Measurements from ENCODE around the gene SH3GL1. TPM values are rescaled to one million over a fixed set of nuclear protein-coding genes. Genes with fewer than 3 reads are reported as not detected.

Gene SH3GL1
- total and polyA plus RNA-seq, 12 donors, result 13.1 to 41.8 (median 18.0) TPM

DNA sequence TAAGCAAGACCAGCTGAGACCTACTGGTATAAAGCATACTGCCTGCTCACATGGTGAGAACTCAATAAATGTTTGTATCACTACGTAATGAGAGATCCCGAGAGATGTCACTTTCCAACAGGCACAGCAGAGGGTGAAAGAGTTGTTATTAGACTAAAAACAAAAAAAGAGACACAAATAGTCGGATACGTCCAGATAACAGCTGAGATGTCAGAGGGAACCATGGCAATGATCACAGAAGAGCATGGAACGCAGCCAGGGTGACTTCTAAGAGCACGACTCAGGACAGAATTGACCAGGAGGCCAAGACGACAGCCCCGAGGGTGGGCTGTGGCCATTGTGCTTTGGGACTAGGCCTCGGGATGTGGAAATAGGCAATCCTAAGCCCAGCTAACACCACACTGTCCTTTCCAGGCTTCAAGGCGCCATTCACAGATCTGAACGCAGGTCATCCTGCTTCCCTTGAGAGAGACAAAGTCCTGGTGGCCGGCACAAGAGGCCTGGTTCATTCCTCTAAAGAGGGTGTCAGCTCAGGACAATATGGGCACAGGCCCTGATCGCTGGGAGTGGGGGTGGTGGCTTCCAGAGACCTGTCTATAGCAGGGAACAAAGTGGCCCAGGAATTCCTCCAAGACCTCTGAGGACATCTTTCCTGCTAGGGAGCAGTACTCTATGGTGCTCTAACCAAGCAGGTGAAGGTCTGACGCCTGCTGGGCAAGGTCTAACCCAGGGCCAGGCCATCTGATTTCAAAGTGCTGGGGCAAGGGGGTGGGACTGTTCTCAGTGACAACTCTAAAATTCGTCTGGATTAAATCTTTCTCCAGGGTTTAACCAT is 3.2 kb downstream of the SH3GL1 start:
- Histone ChIP-seq H3K27me3 (no peaks in the 10 kb centered on the region), H3K36me3 (peaks cover 0 to 45% (median 3%) of the 10 kb centered on the region in 9 donors), H3K4me3 (no peak overlapping the region), H3K4me1 (peaks cover 17 to 83% (median 75%) of the 10 kb centered on the region in 9 donors), H3K9me3 (no peaks in the 10 kb centered on the region), H3K27ac (peak overlapping the region in 6 of 10 donors; percentile 18 to 63 (median 41))
- no peak for DNase-seq
- TF ChIP-seq, protein P1, sequence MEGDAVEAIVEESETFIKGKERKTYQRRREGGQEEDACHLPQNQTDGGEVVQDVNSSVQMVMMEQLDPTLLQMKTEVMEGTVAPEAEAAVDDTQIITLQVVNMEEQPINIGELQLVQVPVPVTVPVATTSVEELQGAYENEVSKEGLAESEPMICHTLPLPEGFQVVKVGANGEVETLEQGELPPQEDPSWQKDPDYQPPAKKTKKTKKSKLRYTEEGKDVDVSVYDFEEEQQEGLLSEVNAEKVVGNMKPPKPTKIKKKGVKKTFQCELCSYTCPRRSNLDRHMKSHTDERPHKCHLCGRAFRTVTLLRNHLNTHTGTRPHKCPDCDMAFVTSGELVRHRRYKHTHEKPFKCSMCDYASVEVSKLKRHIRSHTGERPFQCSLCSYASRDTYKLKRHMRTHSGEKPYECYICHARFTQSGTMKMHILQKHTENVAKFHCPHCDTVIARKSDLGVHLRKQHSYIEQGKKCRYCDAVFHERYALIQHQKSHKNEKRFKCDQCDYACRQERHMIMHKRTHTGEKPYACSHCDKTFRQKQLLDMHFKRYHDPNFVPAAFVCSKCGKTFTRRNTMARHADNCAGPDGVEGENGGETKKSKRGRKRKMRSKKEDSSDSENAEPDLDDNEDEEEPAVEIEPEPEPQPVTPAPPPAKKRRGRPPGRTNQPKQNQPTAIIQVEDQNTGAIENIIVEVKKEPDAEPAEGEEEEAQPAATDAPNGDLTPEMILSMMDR (IDR thresholded peaks at IDR 0.05), result no peak
- ATAC-seq, result no peak
- intact Hi-C loops (cut with DNase I), result loop anchor here in 2 of 10 donors (1.0 to 5.0 kb wide), 2 partner anchors 26 to 130 kb away; no protein-coding TSS in a partner anchor
- 52 to 59% methylated on average over 15 of the region's 15 CpGs for WGBS, 2 donors

DNA sequence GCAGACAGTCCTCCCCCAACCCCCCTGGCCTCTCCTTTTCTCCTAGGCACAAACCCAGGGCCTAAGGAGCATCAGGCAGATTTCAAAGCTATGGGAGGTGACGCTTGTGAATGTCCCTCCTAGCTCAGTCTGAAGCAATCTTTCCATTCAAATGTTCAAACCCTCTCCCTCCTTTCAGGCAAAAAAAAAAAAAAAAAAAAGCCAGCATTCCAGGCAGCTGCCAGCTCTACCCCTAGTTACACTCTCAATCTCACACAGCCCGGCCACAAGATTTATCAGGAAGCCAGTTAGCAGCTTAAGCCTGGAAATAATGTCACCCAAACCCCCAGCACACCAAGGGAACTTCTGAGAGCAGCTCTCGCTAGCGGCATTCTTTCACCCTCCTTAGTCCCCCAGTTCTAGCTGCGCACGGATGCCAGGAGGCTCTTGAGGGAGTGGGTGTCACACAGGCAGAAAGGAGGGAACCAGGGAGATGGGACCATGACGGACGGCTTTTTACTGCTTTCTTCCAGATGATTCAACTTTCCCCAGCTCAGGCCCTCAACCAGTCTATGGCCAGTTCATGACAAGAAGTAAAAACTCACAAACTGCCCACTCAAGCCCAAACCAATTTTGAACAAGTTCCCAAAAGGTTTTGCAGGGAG is 6.3 kb downstream of the SH3GL1 start:
- H3K27ac ChIP-seq, result peak overlapping the region in 2 of 10 donors; percentile 15 to 44
- TF ChIP-seq, protein P1 (IDR thresholded peaks at IDR 0.05), result no peak
- no peak overlapping the region for H3K4me3 ChIP-seq
- H3K36me3 ChIP-seq, result peaks cover 0 to 55% (median 3%) of the 10 kb centered on the region in 9 donors
- WGBS, 2 donors, result 43 to 58% methylated on average over 8 of the region's 8 CpGs
- ATAC-seq (no peak), DNase-seq (no peak)
- H3K9me3 ChIP-seq, result no peaks in the 10 kb centered on the region
- no peaks in the 10 kb centered on the region for H3K27me3 ChIP-seq
- intact Hi-C loops (cut with DNase I), result loop anchor here in 1 of 10 donors (2.0 kb wide), 1 partner anchor 19 kb away; no protein-coding TSS in a partner anchor
- peaks cover 43 to 94% (median 84%) of the 10 kb centered on the region in 9 donors for H3K4me1 ChIP-seq

DNA sequence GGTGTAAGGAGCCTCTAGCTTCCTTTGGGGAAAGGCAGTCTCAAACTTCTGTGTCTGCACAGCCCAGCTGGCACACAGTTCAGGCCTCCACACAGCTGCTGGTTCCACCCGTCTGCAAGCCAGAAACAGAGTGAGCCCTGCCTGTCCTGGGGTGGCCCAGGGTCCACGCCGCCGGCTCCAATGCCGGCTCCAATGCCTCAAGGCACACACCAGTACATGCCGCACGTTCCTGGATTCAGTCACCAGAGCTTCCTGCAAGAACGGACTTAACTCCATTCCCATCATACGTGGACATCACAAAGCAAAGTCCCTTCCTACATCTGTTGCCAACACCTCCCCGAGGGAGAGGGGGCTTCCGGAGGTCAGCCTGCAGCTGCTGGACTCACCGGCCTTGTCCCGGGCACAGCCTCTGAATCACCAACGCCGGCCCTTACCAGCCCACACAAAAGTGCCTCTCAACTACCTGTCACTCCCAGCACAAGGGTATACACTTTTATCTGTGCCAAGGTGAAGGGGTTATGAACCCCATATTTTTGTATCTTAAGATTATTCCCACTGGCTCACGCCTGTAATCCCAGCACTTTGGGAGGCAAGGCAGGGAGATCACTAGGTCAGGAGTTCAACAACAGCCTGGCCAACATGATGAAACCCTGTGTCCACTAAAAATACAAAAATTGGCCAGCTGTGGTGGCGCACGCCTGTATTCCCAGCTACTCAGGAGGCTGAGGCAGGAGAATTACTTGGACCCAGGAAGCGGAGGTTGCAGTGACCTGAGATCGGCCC is 8.5 kb downstream of the SH3GL1 start:
- peak; percentile 43 to 69 (median 59) for ATAC-seq
- peak overlapping the region; percentile 41 to 91 (median 80) for H3K27ac ChIP-seq
- TF ChIP-seq, protein P1 (IDR thresholded peaks at IDR 0.05), result no peak
- no peaks in the 10 kb centered on the region for H3K9me3 ChIP-seq
- no peaks in the 10 kb centered on the region for H3K27me3 ChIP-seq
- DNase-seq, result peak; percentile 57 to 70
- intact Hi-C loops (cut with DNase I), result no loop called here
- peaks cover 41 to 90% (median 81%) of the 10 kb centered on the region in 9 donors for H3K4me1 ChIP-seq
- peaks cover 0 to 58% (median 3%) of the 10 kb centered on the region in 9 donors for H3K36me3 ChIP-seq
- WGBS, 2 donors, result 41 to 51% methylated on average over 20 of the region's 20 CpGs
- H3K4me3 ChIP-seq, result peak overlapping the region in 2 of 10 donors; percentile 21 to 27

DNA sequence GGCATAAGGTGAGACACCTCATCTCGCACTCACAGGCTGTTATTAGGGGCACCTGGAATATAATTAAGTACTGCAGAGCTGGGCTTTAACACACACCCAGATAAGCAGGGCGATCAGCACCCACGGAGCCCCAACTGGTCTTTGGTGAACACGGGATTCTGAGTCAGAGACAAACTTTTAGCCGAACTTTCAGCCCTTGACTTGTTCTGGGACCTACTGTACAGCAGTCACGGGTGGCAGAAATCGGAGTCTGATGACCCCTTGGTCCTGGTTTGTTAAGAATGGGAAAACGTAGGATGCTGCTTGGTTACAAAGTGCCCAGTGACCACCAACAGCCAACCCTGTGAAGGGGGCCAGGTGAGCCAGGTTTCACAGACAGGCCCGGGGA is 9.0 kb downstream of the SH3GL1 start:
- ATAC-seq, result no peak
- intact Hi-C loops (cut with DNase I), result no loop called here
- DNase-seq, result no peak
- H3K9me3 ChIP-seq, result no peaks in the 10 kb centered on the region
- peak overlapping the region; percentile 41 to 91 (median 80) for H3K27ac ChIP-seq
- TF ChIP-seq, protein P1 (IDR thresholded peaks at IDR 0.05), result no peak
- H3K36me3 ChIP-seq, result peaks cover 0 to 53% (median 3%) of the 10 kb centered on the region in 9 donors
- peak overlapping the region in 4 of 10 donors; percentile 16 to 27 (median 20) for H3K4me3 ChIP-seq
- H3K27me3 ChIP-seq, result no peaks in the 10 kb centered on the region
- 61 to 67% methylated on average over 9 of the region's 9 CpGs for WGBS, 2 donors
- peaks cover 41 to 84% (median 78%) of the 10 kb centered on the region in 9 donors for H3K4me1 ChIP-seq

Measured in heart right ventricle (tissue), 16 donors.